Vagina (tissue), 2 donors: ENCODE data around the gene VSX2. TPM values are rescaled to one million over a fixed set of nuclear protein-coding genes. Genes with fewer than 3 reads are reported as not detected.

Source experiments
- DNase-seq, 2 donors: peaks; one replicate each; pipeline ENCODE4 v3.0.0-alpha.2; 2017; ENCODE audit errors: extremely low spot score in 2 of 2
- H3K27ac ChIP-seq: fragments of 200-600 bp; sonication (generic); one replicate; pipeline ENCODE4 v1.5.1; 2019
- H3K27me3 ChIP-seq: fragments of 200-600 bp; sonication (generic); one replicate; pipeline ENCODE4 v1.5.1; 2019
- H3K36me3 ChIP-seq, 2 donors: fragments of 200-600 bp; sonication (generic); one replicate each; pipeline ENCODE4 v1.5.1; 2017 to 2019
- H3K4me1 ChIP-seq: fragments of 200-600 bp; sonication (generic); one replicate; pipeline ENCODE4 v1.5.1; 2019
- H3K4me3 ChIP-seq, 2 donors: fragments of 200-600 bp; sonication (generic); 1 replicate in 1 of 2; 2 replicates in 1 of 2; pipeline ENCODE4 v1.5.1; 2016 to 2019
- H3K9me3 ChIP-seq: fragments of 200-600 bp; sonication (generic); one replicate; pipeline ENCODE4 v1.5.1; 2019
- POLR2A ChIP-seq, 2 donors: fragments of 450-650 bp; IDR thresholded peaks; one replicate each; pipeline ENCODE4 v1.6.1; 2017; ENCODE audit warnings: antibody characterized with exemption in 2 of 2, mild to moderate bottlenecking in 2 of 2, moderate library complexity in 2 of 2
- POLR2AphosphoS5 ChIP-seq, 2 donors: sonication (generic); formaldehyde crosslinking; IDR thresholded peaks; one replicate each; pipeline ENCODE4 v1.9.0; 2017; ENCODE audit warnings: antibody characterized with exemption in 2 of 2, mild to moderate bottlenecking in 2 of 2, low read depth in 1 of 2; ENCODE audit not compliant: insufficient read depth in 1 of 2
- intact Hi-C: fragments of 100-400 bp; cut with DNase I; formaldehyde crosslinking; loops from one replicate; pipeline ENCODE4 v1.15.1; 2023
- total RNA-seq: library from RNA; depleted of rRNA; stranded (reverse); fragments of >200 nt; gene quantifications from one replicate; pipeline ENCODE4 v1.2.3, GENCODE V29; 2016
- TF ChIP-seq, protein P1 (sequence below), 3 experiments: fragments of 450-650 bp in 2 of 3; fragments of 200-600 bp in 1 of 3; sonication (generic) in 1 of 3; IDR thresholded peaks; one replicate each; pipeline ENCODE4 v1.5.1; 2017 to 2019; ENCODE audit warnings: antibody characterized with exemption in 3 of 3, mild to moderate bottlenecking in 2 of 3, moderate library complexity in 2 of 3

VSX2 gene
- total RNA-seq, 1 donor from 2014 or later = not detected

GRCh38 chr14:74275241-74275841 is 36.1 kb downstream of the VSX2 start:
- no peak for DNase-seq
- Histone ChIP-seq H3K27me3 (no peaks in the 10 kb centered on the region), H3K4me1 (no peaks in the 10 kb centered on the region), H3K36me3 (no peaks in the 10 kb centered on the region), H3K27ac (no peak overlapping the region), H3K4me3 (no peak overlapping the region), H3K9me3 (no peaks in the 10 kb centered on the region)
- intact Hi-C loops = no loop called here
- TF ChIP-seq, protein P1, sequence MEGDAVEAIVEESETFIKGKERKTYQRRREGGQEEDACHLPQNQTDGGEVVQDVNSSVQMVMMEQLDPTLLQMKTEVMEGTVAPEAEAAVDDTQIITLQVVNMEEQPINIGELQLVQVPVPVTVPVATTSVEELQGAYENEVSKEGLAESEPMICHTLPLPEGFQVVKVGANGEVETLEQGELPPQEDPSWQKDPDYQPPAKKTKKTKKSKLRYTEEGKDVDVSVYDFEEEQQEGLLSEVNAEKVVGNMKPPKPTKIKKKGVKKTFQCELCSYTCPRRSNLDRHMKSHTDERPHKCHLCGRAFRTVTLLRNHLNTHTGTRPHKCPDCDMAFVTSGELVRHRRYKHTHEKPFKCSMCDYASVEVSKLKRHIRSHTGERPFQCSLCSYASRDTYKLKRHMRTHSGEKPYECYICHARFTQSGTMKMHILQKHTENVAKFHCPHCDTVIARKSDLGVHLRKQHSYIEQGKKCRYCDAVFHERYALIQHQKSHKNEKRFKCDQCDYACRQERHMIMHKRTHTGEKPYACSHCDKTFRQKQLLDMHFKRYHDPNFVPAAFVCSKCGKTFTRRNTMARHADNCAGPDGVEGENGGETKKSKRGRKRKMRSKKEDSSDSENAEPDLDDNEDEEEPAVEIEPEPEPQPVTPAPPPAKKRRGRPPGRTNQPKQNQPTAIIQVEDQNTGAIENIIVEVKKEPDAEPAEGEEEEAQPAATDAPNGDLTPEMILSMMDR (IDR thresholded peaks at IDR 0.05) = no peak
- TF ChIP-seq POLR2AphosphoS5 (IDR thresholded peaks at IDR 0.05; ENCODE audit: insufficient read depth in 1 of 2, low read depth in 1 of 2) = no peak
- TF ChIP-seq POLR2A (IDR thresholded peaks at IDR 0.05) = no peak

DNA sequence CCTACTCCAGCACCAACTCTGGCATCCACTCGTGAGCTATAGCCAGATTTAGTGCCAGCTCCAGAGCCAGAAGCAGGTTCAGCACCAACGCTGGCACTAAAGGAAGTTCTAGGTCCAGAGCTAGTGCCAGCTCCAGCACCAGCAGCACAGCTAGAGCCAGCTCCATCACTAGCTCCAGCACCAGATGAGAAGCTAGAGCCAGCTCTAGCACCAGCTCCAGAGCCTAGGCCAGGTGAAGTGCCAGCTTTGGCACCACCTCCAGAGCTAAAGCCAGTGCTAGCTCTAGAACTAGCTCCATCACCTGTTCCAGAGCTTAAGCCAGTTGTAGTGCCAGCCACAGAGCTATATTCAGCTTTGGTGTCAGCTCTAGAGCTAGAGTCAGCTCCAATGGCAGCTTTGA is 38.8 kb downstream of the VSX2 start:
- Histone ChIP-seq H3K4me1 (no peaks in the 10 kb centered on the region), H3K36me3 (peaks cover 0 to 3% of the 10 kb centered on the region in 2 donors), H3K27me3 (no peaks in the 10 kb centered on the region), H3K4me3 (no peak overlapping the region), H3K9me3 (no peaks in the 10 kb centered on the region), H3K27ac (no peak overlapping the region)
- intact Hi-C loops = no loop called here
- TF ChIP-seq POLR2A (IDR thresholded peaks at IDR 0.05) = no peak
- TF ChIP-seq POLR2AphosphoS5 (IDR thresholded peaks at IDR 0.05; ENCODE audit: insufficient read depth in 1 of 2, low read depth in 1 of 2) = no peak
- TF ChIP-seq, protein P1 (IDR thresholded peaks at IDR 0.05) = no peak
- no peak for DNase-seq

DNA sequence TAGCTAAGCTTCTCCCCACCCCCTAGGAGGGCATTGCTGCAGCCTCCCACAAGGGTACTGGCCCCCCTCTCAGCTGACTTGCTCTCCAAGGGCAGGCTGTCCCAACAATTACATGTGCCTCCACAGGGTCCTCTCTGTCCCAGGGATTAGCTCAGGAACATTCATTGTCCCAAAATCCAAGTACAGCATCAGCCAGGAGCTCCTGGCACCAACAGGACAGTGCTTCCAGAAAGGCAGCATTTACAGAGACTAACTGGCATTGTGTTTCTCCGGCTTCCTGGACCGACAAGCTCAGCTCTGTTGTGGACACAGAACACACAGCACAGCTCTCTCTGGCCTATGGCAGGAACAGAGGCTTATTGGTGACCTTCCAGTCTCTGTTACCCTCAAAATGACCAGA is 41.8 kb downstream of the VSX2 start:
- intact Hi-C loops = no loop called here
- H3K36me3 ChIP-seq = peaks cover 0 to 23% of the 10 kb centered on the region in 2 donors
- TF ChIP-seq POLR2A (IDR thresholded peaks at IDR 0.05) (no peak), POLR2AphosphoS5 (IDR thresholded peaks at IDR 0.05; ENCODE audit: insufficient read depth in 1 of 2, low read depth in 1 of 2) (no peak)
- TF ChIP-seq, protein P1 (IDR thresholded peaks at IDR 0.05) = no peak
- H3K4me3 ChIP-seq = no peak overlapping the region
- no peak for DNase-seq
- H3K27ac ChIP-seq = no peak overlapping the region
- no peaks in the 10 kb centered on the region for H3K4me1 ChIP-seq
- no peaks in the 10 kb centered on the region for H3K27me3 ChIP-seq
- H3K9me3 ChIP-seq = no peaks in the 10 kb centered on the region

- H3K27me3 ChIP-seq = no peaks in the 10 kb centered on the region
- H3K36me3 ChIP-seq = peaks cover 0 to 74% of the 10 kb centered on the region in 2 donors
- H3K4me3 ChIP-seq = no peak overlapping the region
- no peaks in the 10 kb centered on the region for H3K9me3 ChIP-seq
- no peak for TF ChIP-seq POLR2A (IDR thresholded peaks at IDR 0.05)
- DNase-seq = no peak
- H3K4me1 ChIP-seq = no peaks in the 10 kb centered on the region
- intact Hi-C loops = no loop called here
- H3K27ac ChIP-seq = no peak overlapping the region
Measured at GRCh38 chr14:74286736-74287135, 47.5 kb downstream of the VSX2 start.

- Histone ChIP-seq H3K27me3 (no peaks in the 10 kb centered on the region), H3K27ac (no peak overlapping the region), H3K4me3 (no peak overlapping the region), H3K36me3 (peaks cover 0 to 73% of the 10 kb centered on the region in 2 donors), H3K9me3 (no peaks in the 10 kb centered on the region), H3K4me1 (no peaks in the 10 kb centered on the region)
- TF ChIP-seq, protein P1 (IDR thresholded peaks at IDR 0.05) = no peak
- no peak for TF ChIP-seq POLR2A (IDR thresholded peaks at IDR 0.05)
- no peak for TF ChIP-seq POLR2AphosphoS5 (IDR thresholded peaks at IDR 0.05; ENCODE audit: insufficient read depth in 1 of 2, low read depth in 1 of 2)
- intact Hi-C loops = no loop called here
- DNase-seq = no peak
Measured at GRCh38 chr14:74289801-74290200, 50.6 kb downstream of the VSX2 start.
